Fibroblast of villous mesenchyme (primary cell): Measurements from ENCODE around the gene AMOTL1. TPM values are rescaled to one million over a fixed set of nuclear protein-coding genes. Genes with fewer than 3 reads are reported as not detected.

Experiments
- DNase-seq: peaks from one replicate; pipeline ENCODE4 v3.0.0-alpha.2; 2010; ENCODE audit warnings: low read depth
- H3K4me3 ChIP-seq: 2 replicates; pipeline ENCODE4 v1.5.1; 2011; ENCODE audit warnings: low read depth, mild to moderate bottlenecking, low read length
- CTCF ChIP-seq: IDR thresholded peaks from 2 replicates; pipeline ENCODE4 v1.5.1; 2012; ENCODE audit warnings: low read depth, mild to moderate bottlenecking, low read length; ENCODE audit not compliant: insufficient read depth
- total RNA-seq: library from RNA; depleted of rRNA; stranded (reverse); fragments of >200 nt; gene quantifications from 2 replicates; pipeline ENCODE4 v1.2.3, GENCODE V29; 2012

Gene AMOTL1
- total RNA-seq, 1 donor = 25.9 TPM

DNA sequence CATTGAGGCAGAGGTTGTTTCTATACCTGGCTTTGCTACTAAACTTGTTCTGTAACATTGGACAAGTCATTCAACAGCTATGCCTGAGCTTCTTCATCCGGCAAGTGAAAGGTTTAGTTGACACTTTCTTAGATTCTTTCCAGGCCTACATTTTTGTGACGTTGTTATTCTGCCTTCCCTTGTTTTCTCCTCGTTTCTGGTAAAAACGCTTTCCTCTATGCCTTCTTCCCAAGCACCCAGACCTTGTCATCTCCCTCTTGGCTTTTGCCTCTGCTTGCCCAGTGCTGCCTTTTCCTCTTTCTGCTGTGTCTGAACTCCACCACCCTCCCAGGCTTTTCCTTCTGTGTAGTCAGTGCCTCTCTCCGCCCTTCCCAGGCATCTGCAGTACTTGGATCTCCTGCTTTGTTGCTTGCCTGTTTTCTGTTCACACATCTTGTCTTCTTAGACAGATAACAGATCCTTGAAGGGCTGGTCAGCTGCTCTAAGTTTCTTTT is 1.4 kb upstream of the AMOTL1 start:
- DNase-seq = peak; percentile 78
- H3K4me3 ChIP-seq = no peak overlapping the region
- no peak for TF ChIP-seq CTCF

- DNase-seq = no peak
- no peak overlapping the region for H3K4me3 ChIP-seq
- TF ChIP-seq CTCF = no peak
These were observed 865 bp upstream of the AMOTL1 start for GRCh38 chr11:94767291-94767690.

DNA sequence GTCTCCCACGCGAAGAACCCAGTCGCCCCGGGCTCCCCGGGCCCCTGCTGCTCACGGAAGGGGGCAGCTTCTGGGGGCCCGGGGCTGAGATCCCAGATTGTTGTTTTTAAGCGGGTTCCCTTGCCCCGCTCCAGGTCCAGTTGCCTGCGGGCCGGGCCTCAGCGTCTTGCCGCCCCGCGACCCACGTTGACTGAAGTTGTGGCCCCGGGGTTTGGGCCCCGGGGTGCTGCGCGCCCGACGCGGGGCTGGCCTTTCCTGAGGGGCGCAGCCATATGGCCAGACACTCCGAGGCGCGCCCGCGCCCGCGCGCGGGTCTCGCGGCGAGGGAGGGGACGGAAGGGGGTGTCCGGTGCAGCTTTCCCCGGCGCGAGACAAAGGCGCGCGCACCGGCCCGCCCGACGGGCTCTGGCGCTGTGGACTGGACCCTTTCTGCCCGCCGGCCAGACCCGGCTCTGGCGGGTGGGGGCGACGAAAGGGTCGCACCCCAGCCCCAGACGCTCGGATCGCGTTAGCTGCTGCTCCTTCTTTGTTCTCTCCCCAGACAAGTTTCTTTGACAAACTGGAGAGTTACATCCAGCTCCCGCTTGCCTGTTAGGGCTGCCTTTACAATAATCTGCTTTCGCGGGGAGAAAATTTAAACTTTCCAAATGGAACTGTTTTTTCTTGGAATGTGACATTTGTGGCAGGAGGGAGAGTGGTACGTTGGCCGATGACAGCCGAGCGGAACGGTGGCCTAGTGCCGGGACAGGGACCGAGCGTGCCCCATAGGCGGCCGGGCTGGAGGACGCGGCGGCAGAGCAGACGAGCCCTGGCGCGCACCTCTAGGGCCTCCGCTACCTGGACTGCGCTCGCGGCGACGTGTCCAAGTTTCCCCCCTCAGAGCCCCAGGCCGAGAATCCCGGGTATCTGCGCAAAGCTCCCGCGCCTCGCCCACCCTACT is 716 bp downstream of the AMOTL1 start:
- peak; percentile 57 for DNase-seq
- peak overlapping the region; percentile 85 for H3K4me3 ChIP-seq
- TF ChIP-seq CTCF = no peak

DNA sequence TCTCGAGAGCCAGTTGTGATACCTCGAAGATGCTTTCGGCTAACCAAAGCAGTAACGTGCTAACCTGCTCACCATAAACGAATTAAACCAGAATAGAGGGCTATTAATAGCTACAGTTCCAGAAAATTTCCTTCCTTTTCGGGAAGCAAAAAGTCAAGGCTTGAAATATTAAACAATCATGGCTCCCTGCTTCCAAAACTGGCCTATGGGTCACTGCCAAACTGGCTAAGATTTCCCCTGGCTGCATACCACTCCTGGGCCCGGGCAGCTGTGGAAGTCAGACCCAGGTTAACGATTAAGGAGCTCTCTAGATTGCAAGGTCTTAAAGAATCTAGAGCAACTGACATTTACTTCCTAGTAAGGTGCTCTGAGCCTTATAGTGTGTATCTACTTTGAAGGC is 1.7 kb downstream of the AMOTL1 start:
- H3K4me3 ChIP-seq = peak overlapping the region; percentile 85

GRCh38 chr11:94770563-94771120 is 2.5 kb downstream of the AMOTL1 start:
- peak overlapping the region; percentile 85 for H3K4me3 ChIP-seq
- no peak for DNase-seq
- TF ChIP-seq CTCF = no peak

More for the DNA sequence above, 1.7 kb downstream of the AMOTL1 start:
- DNase-seq = peak; percentile 25
- no peak for TF ChIP-seq CTCF

DNA sequence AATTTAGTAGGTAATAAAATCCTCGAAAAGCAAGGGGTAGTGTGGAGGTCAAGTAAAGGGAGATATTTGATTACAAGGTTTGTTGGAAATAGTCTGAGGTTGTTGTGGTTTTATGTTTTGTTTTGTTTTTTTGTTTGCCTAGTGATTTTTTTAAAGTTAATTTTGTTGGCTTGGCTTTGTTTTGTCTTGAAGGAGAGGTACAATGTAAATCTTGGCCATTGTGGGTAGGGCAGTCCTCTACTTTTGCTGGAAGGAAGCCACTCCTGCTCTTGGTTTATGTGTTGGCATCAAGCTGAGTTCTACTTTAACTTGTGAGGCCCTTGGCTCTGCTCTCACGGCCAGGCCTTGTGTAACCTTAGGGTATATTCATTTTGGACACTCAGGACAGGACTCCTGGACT is 3.2 kb downstream of the AMOTL1 start:
- peak; percentile 26 for DNase-seq
- no peak for TF ChIP-seq CTCF
- H3K4me3 ChIP-seq = no peak overlapping the region
